Esophagus squamous epithelium (tissue), 5 donors: ENCODE measurements around the gene ACTL6B. TPM values are rescaled to one million over a fixed set of nuclear protein-coding genes. Genes with fewer than 3 reads are reported as not detected.
A peak's percentile ranks its signal among the peaks of the same experiment; 100 is the strongest.

Source experiments
- DNase-seq: peaks from one replicate; lab custom pipeline; 2025; lab: John Stamatoyannopoulos, UW
- H3K27ac ChIP-seq, 4 donors: fragments of 200-600 bp; sonication (generic); one replicate each; pipeline ENCODE4 v1.5.1; 2016 to 2019; ENCODE audit warnings: mild to moderate bottlenecking in 1 of 4
- H3K27me3 ChIP-seq, 4 donors: fragments of 200-600 bp; sonication (generic); 1 replicate in 3 of 4; 2 replicates in 1 of 4; pipeline versions ENCODE4 v1.5.1 to v1.6.0; 2017 to 2021; ENCODE audit warnings: antibody characterized with exemption in 1 of 4
- H3K36me3 ChIP-seq, 3 donors: fragments of 200-600 bp; sonication (generic); one replicate each; pipeline ENCODE4 v1.5.1; 2016 to 2019
- H3K4me1 ChIP-seq, 3 donors: fragments of 200-600 bp; sonication (generic); one replicate each; pipeline ENCODE4 v1.5.1; 2017 to 2019
- H3K4me3 ChIP-seq, 4 donors: fragments of 200-600 bp; sonication (generic); 1 replicate in 3 of 4; 2 replicates in 1 of 4; pipeline ENCODE4 v1.5.1; 2016 to 2019; ENCODE audit warnings: mild to moderate bottlenecking in 2 of 4, moderate library complexity in 1 of 4
- H3K9me3 ChIP-seq, 3 donors: fragments of 200-600 bp; sonication (generic); one replicate each; pipeline ENCODE4 v1.5.1; 2016 to 2019
- POLR2A ChIP-seq, 4 donors: fragments of 450-650 bp; IDR thresholded peaks; one replicate each; pipeline ENCODE4 v1.6.1; 2017; ENCODE audit warnings: antibody characterized with exemption in 4 of 4, mild to moderate bottlenecking in 4 of 4, moderate library complexity in 3 of 4
- WGBS, 2 donors: methylation state at CpG; one replicate each; pipeline ENCODE4 v1.1.5; 2018; 5-methylcytosine and 5-hydroxymethylcytosine counted together
- intact Hi-C: fragments of 100-400 bp; cut with DNase I; formaldehyde crosslinking; loops from one replicate; pipeline ENCODE4 v1.15.0; 2022
- total RNA-seq, 4 donors: library from RNA; depleted of rRNA; stranded (reverse); fragments of >200 nt; gene quantifications; one replicate each; pipeline ENCODE4 v1.1.0, GENCODE V29; 2016
- TF ChIP-seq, protein P1 (sequence below), 6 experiments: fragments of 450-650 bp in 4 of 6; fragments of 200-600 bp in 2 of 6; sonication (generic) in 2 of 6; IDR thresholded peaks; one replicate each; pipeline ENCODE4 v1.5.1; 2016 to 2019; ENCODE audit warnings: antibody characterized with exemption in 6 of 6, mild to moderate bottlenecking in 4 of 6, moderate library complexity in 4 of 6
- donor health status: DM: yes; HTN: yes; CAD: no.

Gene ACTL6B
- total RNA-seq, 4 donors from 2014 or later: not detected

- Histone ChIP-seq H3K27me3 (peaks cover 0 to 34% (median 0%) of the 10 kb centered on the region in 4 donors), H3K9me3 (no peaks in the 10 kb centered on the region), H3K36me3 (no peaks in the 10 kb centered on the region), H3K27ac (no peak overlapping the region), H3K4me3 (no peak overlapping the region), H3K4me1 (peaks cover 0 to 13% (median 0%) of the 10 kb centered on the region in 3 donors)
- no peak for TF ChIP-seq POLR2A (IDR thresholded peaks at IDR 0.05)
- TF ChIP-seq, protein P1, sequence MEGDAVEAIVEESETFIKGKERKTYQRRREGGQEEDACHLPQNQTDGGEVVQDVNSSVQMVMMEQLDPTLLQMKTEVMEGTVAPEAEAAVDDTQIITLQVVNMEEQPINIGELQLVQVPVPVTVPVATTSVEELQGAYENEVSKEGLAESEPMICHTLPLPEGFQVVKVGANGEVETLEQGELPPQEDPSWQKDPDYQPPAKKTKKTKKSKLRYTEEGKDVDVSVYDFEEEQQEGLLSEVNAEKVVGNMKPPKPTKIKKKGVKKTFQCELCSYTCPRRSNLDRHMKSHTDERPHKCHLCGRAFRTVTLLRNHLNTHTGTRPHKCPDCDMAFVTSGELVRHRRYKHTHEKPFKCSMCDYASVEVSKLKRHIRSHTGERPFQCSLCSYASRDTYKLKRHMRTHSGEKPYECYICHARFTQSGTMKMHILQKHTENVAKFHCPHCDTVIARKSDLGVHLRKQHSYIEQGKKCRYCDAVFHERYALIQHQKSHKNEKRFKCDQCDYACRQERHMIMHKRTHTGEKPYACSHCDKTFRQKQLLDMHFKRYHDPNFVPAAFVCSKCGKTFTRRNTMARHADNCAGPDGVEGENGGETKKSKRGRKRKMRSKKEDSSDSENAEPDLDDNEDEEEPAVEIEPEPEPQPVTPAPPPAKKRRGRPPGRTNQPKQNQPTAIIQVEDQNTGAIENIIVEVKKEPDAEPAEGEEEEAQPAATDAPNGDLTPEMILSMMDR (IDR thresholded peaks at IDR 0.05): no peak
- DNase-seq: no peak
- 76 to 85% methylated on average over 14 to 16 of the region's 17 CpGs for WGBS, 2 donors
- intact Hi-C loops: no loop called here
These were observed 16.2 kb downstream of the ACTL6B start for GRCh38 chr7:100639995-100640516.

- Histone ChIP-seq H3K9me3 (no peaks in the 10 kb centered on the region), H3K4me1 (peaks cover 6 to 15% (median 9%) of the 10 kb centered on the region in 3 donors), H3K27ac (peak overlapping the region in 3 of 4 donors; percentile 1 to 34 (median 26)), H3K27me3 (peaks cover 0 to 20% (median 0%) of the 10 kb centered on the region in 4 donors), H3K4me3 (peak overlapping the region; percentile 40 to 75 (median 53)), H3K36me3 (no peaks in the 10 kb centered on the region)
- TF ChIP-seq, protein P1 (IDR thresholded peaks at IDR 0.05): peak in 5 of 6 experiments; percentile 39 to 55 (median 50)
- no peak for TF ChIP-seq POLR2A (IDR thresholded peaks at IDR 0.05)
- 0 to 3% methylated on average over 9 to 11 of the region's 72 CpGs for WGBS, 2 donors
- DNase-seq: no peak
- intact Hi-C loops: no loop called here
These were observed 23.1 kb downstream of the ACTL6B start for GRCh38 chr7:100632951-100633717.

- Histone ChIP-seq H3K27ac (no peak overlapping the region), H3K9me3 (no peaks in the 10 kb centered on the region), H3K36me3 (no peaks in the 10 kb centered on the region), H3K4me1 (peaks cover 10 to 30% (median 13%) of the 10 kb centered on the region in 3 donors), H3K27me3 (peaks cover 0 to 20% (median 0%) of the 10 kb centered on the region in 4 donors), H3K4me3 (no peak overlapping the region)
- DNase-seq: no peak
- no peak for TF ChIP-seq POLR2A (IDR thresholded peaks at IDR 0.05)
- TF ChIP-seq, protein P1 (IDR thresholded peaks at IDR 0.05): no peak
- 88% methylated on average over 4 of the region's 4 CpGs; no CpG with 5 or more reads in 1 of the 2 donors for WGBS, 2 donors
- intact Hi-C loops: no loop called here
These were observed 26.2 kb downstream of the ACTL6B start for GRCh38 chr7:100630066-100630465.

- DNase-seq: no peak
- no peak overlapping the region for H3K4me3 ChIP-seq
- H3K4me1 ChIP-seq: peaks cover 10 to 32% (median 13%) of the 10 kb centered on the region in 3 donors
- H3K9me3 ChIP-seq: no peaks in the 10 kb centered on the region
- H3K27ac ChIP-seq: no peak overlapping the region
- WGBS, 2 donors: 79 to 88% methylated on average over 3 to 8 of the region's 11 CpGs
- intact Hi-C loops: no loop called here
- no peaks in the 10 kb centered on the region for H3K36me3 ChIP-seq
- H3K27me3 ChIP-seq: peaks cover 0 to 12% (median 0%) of the 10 kb centered on the region in 4 donors
- TF ChIP-seq, protein P1 (IDR thresholded peaks at IDR 0.05): peak in 2 of 6 experiments; percentile 12 to 34
- TF ChIP-seq POLR2A (IDR thresholded peaks at IDR 0.05): no peak
These were observed 27.0 kb downstream of the ACTL6B start for GRCh38 chr7:100629117-100629716.

- no peaks in the 10 kb centered on the region for H3K27me3 ChIP-seq
- no peaks in the 10 kb centered on the region for H3K36me3 ChIP-seq
- intact Hi-C loops: no loop called here
- peak overlapping the region in 1 of 4 donors; percentile 63 for H3K4me3 ChIP-seq
- TF ChIP-seq, protein P1 (IDR thresholded peaks at IDR 0.05): no peak
- no peak for TF ChIP-seq POLR2A (IDR thresholded peaks at IDR 0.05)
- H3K9me3 ChIP-seq: no peaks in the 10 kb centered on the region
- peak overlapping the region in 1 of 4 donors; percentile 49 for H3K27ac ChIP-seq
- DNase-seq: no peak
- H3K4me1 ChIP-seq: peaks cover 4 to 20% (median 4%) of the 10 kb centered on the region in 3 donors
- WGBS, 2 donors: 100% methylated on average over 1 of the region's 21 CpGs; no CpG with 5 or more reads in 1 of the 2 donors
These were observed 29.1 kb downstream of the ACTL6B start for GRCh38 chr7:100627238-100627549.
